DMS79 treated with DMSO at 0.1 percent for 48 hours (cell line): ENCODE data around the gene ENO1.

Experiments
- DNase-seq: peaks from one replicate; lab custom pipeline; 2025; lab: John Stamatoyannopoulos, UW

The ENO1 gene

GRCh38 chr1:8813016-8813763 lies 65.3 kb downstream of the ENO1 start:
- no peak for DNase-seq

GRCh38 chr1:8812081-8812480 lies 66.4 kb downstream of the ENO1 start:
- DNase-seq = no peak
